ENCODE measurements around the gene NKAIN2. TPM values are rescaled to one million over a fixed set of nuclear protein-coding genes. Genes with fewer than 3 reads are reported as not detected.

The NKAIN2 gene
- total and polyA plus RNA-seq, 9 of the 15 experiments (the other 6 are each of a cell fraction or from before 2014, with no cell fraction given) = not detected

DNA sequence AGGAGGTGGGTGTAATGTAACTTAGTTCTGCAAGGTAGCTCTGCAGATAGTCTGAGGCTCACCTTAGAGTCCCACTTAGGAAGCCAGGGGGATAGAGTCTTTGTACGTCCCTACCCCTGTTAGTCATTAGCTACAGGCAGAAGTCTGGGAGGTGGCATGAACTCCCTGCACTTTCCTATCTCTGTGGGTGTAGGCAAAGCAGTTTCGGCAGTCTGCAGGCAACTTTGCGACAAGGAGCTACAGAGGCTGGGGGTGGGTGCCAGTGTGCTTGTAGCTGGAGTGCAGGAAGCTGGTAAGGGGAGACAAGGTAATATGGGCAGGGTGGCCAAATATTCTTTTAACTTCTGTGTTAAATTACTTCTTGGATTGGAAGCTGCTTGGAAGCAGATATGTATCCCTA, 45.7 kb downstream of the NKAIN2 start:
- TF ChIP-seq ZBTB1 (CRISPR knock-in tag; IDR thresholded peaks at IDR 0.05; ENCODE audit: borderline replicate concordance, low read depth) = no peak
- TF ChIP-seq, protein P1, sequence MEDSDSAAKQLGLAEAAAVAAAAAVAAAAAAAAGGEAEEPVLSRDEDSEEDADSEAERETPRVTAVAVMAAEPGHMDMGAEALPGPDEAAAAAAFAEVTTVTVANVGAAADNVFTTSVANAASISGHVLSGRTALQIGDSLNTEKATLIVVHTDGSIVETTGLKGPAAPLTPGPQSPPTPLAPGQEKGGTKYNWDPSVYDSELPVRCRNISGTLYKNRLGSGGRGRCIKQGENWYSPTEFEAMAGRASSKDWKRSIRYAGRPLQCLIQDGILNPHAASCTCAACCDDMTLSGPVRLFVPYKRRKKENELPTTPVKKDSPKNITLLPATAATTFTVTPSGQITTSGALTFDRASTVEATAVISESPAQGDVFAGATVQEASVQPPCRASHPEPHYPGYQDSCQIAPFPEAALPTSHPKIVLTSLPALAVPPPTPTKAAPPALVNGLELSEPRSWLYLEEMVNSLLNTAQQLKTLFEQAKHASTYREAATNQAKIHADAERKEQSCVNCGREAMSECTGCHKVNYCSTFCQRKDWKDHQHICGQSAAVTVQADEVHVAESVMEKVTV (CRISPR knock-in tag; IDR thresholded peaks at IDR 0.05) = no peak
- no peak for TF ChIP-seq LARP7 (IDR thresholded peaks at IDR 0.05)
- no peak for TF ChIP-seq ZNF584 (CRISPR knock-in tag; IDR thresholded peaks at IDR 0.05; ENCODE audit: low read depth)
- no peak for TF ChIP-seq ZNF165 (CRISPR knock-in tag; IDR thresholded peaks at IDR 0.05; ENCODE audit: borderline replicate concordance)
- TF ChIP-seq SP1 (CRISPR knock-in tag; IDR thresholded peaks at IDR 0.05) = no peak
- TF ChIP-seq RBM15 (IDR thresholded peaks at IDR 0.05; ENCODE audit: insufficient read depth, low read length) = no peak
- ChIA-PET CTCF (ENCODE audit: low intra/inter-chr PET ratio) (no interaction called here), POLR2A (no interaction called here)
- H3K4me3 ChIP-seq = no peak overlapping the region
- H3K27ac ChIP-seq (ENCODE audit: extremely low read depth, low read depth, low read length) = no peak overlapping the region
- H3K4me1 ChIP-seq (replicated peaks in 1 of 2; ENCODE audit: control insufficient read depth in 2 of 2, insufficient read depth in 2 of 2, low read length in 2 of 2) = no peaks in the 10 kb centered on the region
- 4% methylated on average over 3 of the region's 3 CpGs for WGBS (ENCODE audit: insufficient coverage, low coverage, missing lambda C conversion rate)
- no peak for DNase-seq (ENCODE audit: extremely low read depth in 1 of 4, low spot score in 3 of 4)
- H3K9ac ChIP-seq (ENCODE audit: insufficient read depth in 1 of 2, low read depth in 2 of 2, low read length in 2 of 2) = no peak overlapping the region
- no peak overlapping the region for H2AFZ ChIP-seq (ENCODE audit: low read depth, low read length)
- no peaks in the 10 kb centered on the region for H3K79me2 ChIP-seq (ENCODE audit: control insufficient read depth, insufficient read depth, low read length)
- H3K4me2 ChIP-seq (ENCODE audit: insufficient read depth, low read length) = no peak overlapping the region
- peaks cover 2% of the 10 kb centered on the region for H3K9me3 ChIP-seq (replicated peaks; ENCODE audit: control insufficient read depth, insufficient read depth, low read depth, low read length)
- no peak for FAIRE-seq
- intact Hi-C loops (cut with micrococcal nuclease) (no loop called here), in situ Hi-C loops (cut with MboI) (no loop called here)
- H4K20me1 ChIP-seq (replicated peaks; ENCODE audit: control insufficient read depth, insufficient read depth, low read length) = no peaks in the 10 kb centered on the region
- ATAC-seq = no peak
- H3K36me3 ChIP-seq (ENCODE audit: control insufficient read depth, insufficient read depth, low read length) = no peaks in the 10 kb centered on the region
- no TSS peak for BruUV-seq (replicated peaks)
- no peaks in the 10 kb centered on the region for H3K27me3 ChIP-seq (ENCODE audit: control insufficient read depth in 2 of 2, insufficient read depth in 2 of 2, low read length in 2 of 2)
- no peaks in the 10 kb centered on the region for H3K9me1 ChIP-seq (ENCODE audit: control insufficient read depth, insufficient read depth, low read length)
